Fibroblast of peridontal ligament (primary cell): ENCODE results near the gene MAPK12.

Experiments used
- DNase-seq: peaks from one replicate; pipeline ENCODE4 v3.0.0-alpha.2; 2010; ENCODE audit errors: extremely low read depth

The MAPK12 gene

DNA sequence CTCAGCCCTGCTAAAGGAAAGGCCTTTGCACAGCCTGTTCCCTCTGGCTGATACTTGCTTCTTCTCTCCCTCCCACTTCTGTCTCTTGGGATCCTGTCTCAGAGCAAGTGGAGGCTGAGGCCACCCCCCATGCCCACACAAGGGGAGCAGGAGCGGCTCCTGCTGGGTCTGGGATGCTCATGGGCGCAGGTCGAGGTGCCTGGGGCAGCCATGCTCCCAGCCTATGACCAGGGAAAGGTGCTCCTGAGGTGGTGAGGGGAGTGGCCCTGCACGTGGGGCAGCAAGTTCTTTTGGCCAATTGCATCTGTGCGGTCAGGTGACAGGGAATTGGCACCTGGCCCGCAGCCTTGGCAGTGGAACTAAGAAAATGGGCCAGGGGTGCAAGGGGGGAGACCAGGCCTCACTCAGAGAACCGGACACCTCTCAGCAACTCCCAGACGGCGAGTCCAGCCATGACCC is 7.2 kb upstream of the MAPK12 start:
- no peak for DNase-seq

DNA sequence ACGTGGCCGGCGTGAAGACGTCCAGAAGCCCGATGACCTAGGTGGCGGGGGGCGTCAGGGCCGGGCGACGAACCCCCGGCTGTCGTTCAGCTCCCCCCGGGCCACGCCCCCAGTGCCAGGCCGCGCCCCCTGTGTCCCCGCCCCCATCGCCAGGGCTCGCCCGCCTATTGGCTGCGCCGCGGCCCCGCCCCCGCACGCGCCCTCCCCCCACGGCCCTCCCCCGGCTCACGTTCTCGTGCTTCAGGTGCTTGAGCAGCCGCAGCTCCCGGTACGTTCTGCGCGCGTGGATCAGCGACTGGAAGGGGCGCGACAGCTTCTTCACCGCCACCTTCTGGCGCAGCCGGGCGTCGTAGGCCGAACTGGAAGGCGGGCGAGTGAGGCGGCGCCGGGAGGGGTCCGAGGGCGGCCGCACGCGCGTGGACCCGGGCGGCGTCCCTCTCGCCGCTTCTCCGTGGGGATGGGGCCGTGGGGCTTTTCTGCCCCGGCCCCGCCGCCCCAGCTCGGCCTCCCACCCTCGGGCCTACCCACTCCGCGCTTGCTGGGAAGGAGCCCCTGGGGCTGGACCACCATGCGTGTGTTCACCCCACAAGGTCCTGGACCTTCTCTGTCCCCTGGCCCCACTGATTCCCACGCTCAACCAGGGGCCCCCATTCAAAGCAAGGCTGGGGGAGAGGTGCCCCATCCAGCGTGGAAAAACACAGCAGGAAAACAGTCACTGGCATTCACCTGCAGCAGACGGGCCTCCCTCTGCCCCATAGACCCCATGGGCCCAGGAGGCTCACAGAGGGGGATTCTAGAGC is 6.3 kb upstream of the MAPK12 start:
- DNase-seq: peak; percentile 24

DNA sequence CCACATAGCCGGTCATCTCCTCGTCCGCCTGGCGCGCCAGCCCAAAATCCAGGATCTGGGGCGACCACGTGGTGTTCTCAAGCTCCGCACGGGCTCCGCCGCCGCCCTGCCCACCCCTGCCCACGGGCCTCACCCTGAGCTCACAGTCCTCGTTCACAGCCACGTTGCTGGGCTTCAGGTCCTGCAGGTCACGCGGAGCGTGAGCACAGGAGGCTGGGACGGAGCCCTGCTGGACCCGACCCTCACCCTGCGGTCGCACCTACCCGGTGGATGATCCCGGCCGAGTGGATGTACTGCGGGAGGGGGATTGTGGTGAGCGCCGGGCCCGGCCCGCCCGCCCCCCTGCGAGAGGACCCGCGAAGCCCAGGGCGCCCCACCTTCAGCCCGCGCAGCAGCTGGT is 5.5 kb upstream of the MAPK12 start:
- no peak for DNase-seq

DNA sequence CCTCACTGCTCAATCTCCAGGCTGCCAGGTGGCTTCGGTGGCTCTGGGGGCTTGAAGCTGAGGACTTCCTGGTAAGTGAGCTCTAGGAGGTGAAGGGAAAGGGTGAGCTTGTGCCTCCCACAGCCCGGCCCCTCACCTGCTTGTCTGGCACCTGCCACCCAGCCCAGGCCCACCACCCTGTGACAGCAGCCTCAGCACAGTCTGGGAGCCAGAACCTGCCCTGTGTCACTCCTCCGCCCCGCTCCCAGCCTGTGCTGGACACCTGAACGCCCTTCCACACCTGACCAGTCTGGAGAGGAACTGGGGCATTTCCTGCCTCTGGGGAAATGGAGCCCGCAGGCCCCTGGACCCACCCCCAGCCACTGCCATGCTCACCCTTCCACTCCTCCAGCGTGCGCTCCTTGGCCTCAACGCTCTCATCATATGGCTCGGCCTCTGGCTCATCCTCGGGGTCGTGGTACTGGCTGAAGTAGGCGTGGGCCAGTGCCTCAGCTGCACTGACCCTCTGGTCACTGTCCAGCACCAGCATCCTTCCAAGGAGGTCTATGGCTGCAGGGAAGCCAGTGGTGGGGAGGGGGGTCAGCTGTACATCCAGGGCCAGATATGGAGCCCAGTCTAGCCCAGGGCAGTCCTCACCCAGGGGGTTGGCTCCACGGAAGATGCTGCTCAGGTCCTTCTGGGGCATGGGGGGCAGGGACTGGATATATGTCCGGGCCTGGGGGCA is 3.6 kb upstream of the MAPK12 start:
- no peak for DNase-seq

DNA sequence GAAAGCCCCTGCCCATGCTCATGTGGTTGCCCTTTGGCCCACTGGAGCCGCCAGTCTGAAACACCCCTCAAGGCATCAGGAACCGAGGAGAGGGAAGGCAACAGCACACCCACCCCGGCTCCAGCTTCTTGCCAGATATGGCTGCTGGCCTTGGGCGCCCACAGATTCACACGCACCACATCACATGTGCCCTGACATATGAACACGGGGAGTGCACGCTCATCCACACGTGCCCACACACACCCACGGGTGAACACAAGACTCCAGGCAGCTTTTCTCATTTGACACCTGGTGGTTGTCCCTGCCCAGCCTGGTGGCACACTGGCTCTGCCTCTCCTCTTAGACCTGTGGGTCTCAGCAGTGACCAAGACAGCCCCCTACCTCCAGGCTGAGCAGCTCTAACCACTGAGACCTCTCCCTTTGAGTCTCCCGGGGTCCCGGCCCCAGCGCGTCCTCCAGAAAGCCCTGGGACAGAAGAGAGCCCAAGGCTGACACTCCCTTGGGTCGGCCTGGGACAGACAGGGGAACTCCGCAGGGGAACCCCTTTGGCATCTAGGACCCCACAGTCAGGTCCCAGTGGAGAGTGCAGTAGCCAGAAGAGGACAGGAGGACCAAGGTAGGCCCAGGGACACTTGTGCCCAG is 2.7 kb upstream of the MAPK12 start:
- no peak for DNase-seq

DNA sequence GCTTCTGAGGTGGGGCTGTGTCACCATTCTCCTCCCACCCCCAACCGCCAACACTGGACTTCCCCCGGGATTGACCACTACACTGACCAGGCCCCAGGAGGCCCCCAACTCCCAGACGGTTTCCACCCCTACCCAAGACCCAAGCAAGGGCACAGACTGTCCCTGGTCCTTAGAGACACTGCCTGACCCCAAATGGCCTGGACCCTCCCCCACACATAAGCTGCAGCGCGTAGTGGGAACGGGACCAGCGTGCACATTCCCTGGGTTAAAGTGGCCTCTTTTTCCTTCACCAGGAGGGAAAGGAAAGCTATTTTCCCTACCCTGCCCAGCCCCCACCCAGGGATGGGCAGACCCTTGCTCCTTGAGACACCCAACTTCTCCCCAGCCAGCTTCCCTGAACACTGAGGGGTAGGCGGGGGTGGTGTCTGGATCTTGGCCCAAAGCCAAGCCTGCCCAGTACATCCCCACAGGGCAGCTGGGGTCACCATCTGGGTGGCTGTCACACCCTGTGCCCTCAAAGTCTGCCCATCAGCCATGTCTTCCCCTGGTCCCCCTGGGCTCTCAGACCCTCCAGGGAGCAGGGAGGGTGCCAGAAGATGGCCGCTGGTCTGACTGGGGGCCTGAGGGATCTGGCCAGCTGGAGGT is 1.6 kb upstream of the MAPK12 start:
- no peak for DNase-seq

DNA sequence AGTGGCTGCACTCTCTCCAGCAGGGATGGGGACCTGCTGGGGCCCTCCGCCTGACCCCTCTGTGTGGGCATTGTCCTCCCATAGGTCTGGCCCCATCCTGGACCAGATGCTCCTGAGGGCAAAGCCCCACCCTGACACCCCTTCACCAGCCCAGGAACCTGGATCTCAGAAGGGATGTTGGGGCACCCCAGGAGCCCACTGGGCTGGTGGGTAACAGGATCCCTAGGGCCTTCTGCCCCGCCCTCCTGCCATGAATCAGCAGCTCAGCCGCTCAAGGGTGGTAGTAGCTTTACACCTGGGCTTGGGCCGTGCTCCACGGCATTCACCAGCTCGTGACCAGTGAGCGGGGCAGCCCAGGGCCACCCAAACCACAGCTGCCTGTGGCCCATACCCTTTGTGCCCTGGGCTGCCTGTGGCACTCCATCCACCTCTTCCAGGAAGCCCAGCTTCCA is 1.0 kb upstream of the MAPK12 start:
- no peak for DNase-seq

DNA sequence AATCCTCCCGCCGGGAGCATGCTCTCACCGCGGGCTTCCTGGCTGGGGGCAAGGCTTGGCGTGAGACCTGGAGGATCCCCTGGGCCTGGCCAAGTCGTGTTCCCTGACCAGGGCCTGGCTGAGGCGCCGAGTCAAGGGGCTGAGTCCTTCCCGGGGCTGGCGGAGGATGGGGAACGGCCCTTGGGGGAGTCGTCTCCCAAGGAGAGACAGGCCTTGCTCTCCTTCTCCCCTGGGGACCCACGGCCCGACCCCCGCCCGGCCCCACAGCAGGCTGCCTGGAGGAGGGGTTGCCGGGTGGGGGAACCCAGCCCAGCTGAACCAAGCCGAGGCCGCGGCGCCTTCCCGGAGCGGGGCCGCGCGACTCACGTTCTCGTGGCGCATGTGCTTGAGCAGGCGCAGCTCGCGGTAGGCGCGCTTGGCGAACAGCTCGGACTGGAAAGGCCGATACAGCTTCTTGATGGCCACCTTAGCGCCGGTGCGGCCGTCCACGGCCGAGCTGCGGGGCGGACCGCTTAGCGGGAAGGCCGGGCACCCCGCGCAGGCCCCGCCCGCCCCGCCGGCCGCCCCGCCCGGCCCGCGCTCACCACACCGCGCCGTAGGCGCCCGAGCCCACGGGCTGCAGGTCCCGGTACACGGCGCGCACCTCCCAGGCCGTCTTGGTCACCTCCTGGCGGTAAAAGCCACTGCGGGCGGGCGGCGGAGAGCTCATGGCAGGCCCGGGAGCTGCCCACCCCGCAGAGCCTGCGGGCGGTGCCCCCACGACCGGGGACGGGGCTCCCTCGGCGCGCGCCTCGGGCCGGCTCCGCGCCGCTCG is 475 bp downstream of the MAPK12 start:
- peak; percentile 58 for DNase-seq

DNA sequence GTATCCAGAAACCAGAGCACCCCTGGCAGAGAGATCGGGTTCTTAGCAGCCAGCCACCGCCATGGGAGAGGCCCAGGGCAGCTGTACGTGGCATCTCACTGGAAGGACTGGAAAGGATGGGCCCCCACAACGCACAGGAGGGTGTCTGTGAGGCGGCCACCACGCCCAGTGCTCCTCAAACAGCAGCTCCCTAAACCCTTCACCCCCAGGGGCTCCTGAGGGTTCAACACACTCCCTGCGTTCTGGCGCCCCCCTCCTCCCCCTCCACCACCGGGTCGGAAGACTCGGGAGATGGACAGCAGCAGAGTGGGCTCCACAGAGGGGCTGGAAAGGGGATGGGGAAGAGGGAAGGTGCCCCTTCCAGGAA is 1.1 kb downstream of the MAPK12 start:
- DNase-seq: no peak

DNA sequence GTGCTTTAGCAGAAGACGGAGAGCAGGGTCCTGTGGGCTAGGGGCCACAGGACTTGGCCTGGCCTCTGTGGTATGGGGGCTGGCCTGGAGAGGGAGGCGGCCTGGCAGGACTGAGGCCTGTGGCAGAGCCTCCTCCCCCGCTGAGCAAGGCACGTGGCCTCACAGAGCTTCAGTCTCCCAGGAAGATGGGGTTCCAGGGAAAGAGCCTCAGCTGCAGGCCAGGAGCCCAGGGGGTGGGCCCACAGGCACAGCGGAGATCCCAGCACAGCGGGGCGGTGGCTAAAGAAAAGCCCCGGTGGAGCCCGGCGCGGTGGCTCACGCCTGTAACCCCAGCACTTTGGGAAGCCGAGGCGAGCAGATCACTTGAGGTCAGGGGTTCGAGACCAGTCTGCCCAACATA is 2.2 kb downstream of the MAPK12 start:
- DNase-seq: no peak

DNA sequence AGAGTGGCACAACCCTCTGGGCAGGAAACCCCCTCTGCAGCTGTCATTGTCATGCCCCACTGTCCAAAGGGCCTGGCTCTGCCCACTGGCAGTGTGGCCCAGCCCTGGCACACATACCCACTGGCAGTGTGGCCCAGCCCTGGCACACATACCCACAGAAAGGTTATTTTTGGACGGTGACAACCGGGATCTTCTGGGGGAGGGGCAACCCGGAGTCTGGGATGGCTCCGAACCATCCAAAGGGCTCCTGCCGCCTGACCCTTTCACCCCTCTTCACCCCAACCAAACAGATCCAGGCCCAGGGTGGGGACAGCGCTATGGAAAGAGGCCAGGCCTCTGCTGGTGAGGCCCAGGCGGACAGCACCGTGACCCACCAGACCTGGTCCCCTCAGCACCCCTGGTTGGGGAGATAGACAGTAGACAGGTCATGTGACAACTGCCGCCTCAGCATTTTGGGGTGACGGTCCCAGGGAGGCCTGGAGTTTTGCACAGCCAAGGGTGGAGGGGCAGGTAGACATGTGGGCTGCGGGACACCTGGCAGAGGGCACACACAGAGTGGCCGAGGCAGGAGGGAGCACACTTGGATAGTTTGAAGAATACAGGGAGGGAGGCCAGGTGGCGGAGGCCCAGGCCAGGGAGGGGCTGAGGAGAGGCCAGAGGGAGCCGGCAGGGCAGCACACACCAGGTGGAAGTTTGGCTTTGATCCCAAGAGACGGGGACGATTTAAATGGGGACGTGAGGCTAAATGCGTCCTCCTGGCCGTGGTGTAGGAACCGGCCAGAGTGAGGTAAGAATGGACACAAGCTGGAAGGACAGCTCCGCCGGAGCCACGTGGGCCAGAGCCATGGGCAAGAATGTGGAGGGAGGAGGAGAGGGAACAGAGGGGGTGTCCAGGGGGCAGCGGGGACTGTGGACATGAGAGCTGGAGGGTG is 2.9 kb downstream of the MAPK12 start:
- DNase-seq: no peak

DNA sequence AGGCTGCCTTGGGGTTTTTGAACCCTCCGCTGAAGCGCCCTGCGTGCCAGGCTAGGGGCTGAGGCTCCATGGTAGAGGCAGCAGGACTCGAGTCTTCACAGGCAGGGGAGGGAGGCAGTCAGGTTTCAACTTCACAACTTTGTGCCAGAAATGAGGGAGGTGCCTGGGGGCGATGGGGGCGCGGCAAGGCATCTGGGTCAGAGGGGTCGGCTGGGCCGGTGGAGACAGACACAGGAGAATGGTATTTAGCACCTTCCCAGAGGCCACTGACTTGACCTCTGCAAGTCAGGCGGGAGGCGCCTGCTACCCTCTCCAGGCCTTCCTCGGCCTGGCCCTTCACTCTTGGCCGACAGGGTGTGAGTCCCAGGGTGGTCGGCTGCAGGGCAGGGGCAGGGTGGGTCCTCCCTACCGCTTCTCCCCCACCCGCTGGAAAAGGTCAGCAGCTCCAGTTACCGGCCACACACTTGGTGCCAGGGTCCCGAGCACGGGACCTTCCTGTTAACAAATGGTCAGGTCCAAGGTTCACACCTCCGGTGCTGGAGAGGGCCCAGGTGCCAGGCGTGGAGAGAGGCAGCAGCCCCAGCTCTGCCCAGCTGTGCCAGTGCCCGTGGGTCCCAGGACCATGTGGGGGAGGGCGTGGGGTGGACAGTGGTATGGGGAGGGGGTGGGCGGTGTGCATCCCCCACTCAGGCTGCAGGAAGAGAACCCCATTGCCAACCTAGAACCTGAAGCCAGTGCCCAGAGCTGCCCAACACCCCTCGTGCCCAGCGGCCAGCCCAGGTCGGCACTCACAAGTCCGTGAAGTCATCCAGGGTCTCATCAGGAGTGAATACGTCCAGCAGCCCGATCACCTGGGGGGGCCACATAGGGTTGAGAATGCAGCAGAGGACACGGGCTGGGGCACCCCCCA is 3.8 kb downstream of the MAPK12 start:
- no peak for DNase-seq

DNA sequence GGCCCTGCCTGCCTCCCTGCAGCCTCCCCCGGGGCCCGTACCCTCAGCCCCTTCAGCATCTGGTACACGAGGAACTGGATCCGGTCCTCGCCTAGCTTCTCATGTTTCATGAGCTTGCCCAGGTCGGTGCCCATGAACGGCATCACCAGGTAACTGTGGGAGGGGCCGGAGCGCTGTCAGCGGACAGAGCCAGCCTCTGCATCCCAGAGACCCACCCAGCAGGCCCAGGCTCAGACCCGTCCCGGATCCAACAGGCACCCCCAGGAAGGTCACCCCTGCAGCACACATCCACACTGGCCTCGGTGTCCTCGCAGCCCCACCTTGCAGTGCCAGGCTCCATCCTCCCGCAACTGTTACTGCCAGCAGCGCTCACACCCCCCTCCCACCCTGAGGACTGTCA is 4.4 kb downstream of the MAPK12 start:
- no peak for DNase-seq

DNA sequence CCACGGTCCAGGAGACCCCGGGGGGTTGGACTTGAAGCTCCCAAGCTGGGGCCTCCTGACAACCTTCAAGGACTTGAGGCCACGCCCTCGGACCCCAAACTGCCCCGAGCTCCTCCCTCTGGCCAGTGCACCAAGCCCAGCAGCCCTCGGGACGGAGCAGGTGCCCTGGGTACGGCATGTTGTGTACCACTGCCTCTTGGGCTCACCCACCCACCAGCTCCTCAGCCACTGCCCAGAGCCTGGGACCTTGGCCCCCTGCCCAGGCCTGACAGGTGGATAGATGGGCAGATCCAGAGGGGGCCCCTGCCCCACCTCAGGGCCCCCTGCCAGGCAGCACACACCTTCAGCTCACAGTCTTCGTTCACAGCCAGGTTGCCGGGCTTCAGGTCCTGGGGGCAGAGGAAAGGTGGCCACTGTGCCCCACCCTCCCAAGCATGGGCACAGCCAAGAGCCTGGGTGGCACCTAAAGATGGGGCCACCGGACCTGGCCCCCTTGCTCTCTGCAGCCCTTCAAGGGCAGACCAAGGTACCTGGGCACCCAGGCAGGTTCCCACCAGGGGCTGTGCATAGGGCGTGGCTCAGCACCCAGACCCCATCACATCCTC is 5.1 kb downstream of the MAPK12 start:
- no peak for DNase-seq

DNA sequence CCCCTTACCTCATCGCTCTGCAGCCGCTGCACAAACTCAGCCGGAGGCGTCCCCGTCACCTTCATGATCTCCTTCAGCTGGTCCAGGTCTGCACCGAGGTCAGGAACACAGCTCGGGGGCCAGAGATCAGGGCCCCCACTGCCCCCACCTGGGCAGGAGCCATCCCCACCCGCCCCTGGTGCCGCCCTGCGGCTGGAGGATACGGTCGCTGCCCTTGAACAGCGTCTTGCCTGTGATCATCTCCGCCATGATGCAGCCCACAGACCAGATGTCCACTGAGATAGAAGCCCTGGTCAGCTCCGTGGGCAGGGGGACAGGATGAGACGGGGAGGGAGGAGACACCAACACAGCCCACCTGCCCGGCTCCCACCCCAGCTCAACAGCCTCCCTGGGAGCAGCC is 5.9 kb downstream of the MAPK12 start:
- DNase-seq: no peak

DNA sequence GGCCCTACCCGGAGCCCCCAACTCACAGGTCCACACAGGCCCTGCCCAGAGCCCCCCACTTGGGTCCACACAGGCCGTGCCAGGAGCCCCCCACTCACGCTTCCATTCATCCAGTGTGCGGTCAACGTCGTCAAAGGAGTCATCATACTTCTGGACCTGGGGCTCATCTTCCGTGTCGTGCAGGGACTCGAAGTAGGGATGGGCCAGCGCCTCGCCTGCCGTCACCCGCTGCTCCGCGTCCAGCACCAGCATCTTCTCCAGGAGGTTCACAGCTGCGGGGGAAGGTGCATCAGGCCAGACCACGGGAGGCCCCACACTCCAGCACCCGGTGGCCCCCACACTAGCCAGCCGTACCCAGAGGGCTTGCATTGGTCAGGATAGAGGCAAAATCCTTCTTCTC is 6.4 kb downstream of the MAPK12 start:
- no peak for DNase-seq

DNA sequence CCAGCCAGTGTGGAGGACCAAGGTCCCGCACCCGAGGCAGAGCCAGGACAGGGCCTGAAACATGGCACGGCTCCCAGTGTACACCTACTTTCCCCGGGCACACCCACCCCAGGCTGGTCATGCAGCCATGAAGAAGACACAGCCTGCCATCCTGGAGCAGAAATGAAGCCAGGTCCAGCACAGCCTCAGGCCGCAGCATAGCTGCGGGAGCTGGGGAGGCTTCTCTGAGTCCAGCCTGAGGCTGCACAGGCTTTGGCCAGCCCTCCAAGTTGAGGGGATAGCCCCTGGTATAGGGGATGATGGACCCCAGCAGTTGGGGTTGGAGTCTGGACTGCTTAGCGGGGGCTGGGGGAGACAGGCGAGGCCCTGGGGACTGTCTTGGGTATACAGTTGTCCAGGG is 7.5 kb downstream of the MAPK12 start:
- DNase-seq: no peak

DNA sequence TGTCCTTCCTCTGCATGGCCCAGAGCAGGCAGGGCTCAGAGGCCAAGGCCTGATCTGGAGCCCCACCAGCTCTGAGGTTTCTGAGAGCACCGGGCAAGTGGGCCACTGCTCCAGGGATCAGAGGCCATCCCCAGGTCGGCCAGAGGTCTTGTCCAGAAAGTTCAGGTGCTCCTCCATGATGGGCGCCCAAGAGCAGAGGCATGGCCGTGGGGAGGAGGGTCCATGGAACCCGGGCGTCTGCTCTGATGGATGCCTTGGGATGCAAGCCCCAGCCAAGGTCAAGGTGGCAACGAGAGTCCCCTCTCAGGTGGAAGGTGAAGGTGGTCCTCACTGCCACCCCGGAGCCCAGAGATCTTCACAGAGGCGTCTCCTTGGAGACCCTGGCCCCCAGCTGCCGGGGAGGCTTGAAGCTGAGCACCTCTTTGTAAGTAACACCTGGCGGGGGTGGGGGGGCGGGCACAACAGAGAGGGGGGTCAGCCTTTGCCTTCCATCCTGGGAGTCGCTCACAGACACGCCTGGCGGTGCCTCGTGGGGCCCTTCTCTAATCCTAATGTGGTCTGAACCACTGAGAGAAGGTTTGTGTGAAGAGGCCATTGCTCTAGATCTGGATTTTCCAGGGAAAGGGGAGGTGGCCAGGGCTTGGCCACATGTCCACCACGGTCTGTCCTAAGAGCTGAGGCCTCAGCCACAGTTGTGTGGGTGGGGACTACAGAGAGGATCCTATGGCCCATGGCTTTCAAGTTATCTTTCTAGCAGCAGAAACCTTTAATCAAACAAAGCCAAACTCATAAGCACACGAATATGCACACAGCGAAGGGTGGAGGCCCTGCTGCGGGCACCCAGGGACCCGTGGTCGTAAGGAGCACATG is 8.2 kb downstream of the MAPK12 start:
- no peak for DNase-seq
